Measurements from ENCODE around the gene UCN3.
"Not testable (repeated sequence)": the region's sequence is repeated elsewhere in the genome, so short reads cannot be mapped to it uniquely, and the experiment has no call there.

The UCN3 gene

GRCh38 chr10:5410787-5411186 lies 46.0 kb downstream of the UCN3 start:
- not testable (repeated sequence) for DNase-seq (ENCODE audit: low spot score)

GRCh38 chr10:5411941-5412276 lies 47.1 kb downstream of the UCN3 start:
- no peak for DNase-seq (ENCODE audit: low spot score)

GRCh38 chr10:5412277-5412941 lies 47.6 kb downstream of the UCN3 start, which contains the start of gene NET1:
Gene NET1, plus strand, starts transcription at chr10:5412557. Its CDS starts 136 bp downstream, at chr10:5412693.
- peak; percentile 90 for DNase-seq (ENCODE audit: low spot score)

- peak; percentile 61 for DNase-seq (ENCODE audit: low spot score)
These were observed 48.5 kb downstream of the UCN3 start for GRCh38 chr10:5413012-5413938.

- no peak for DNase-seq (ENCODE audit: low spot score)
These were observed 52.2 kb downstream of the UCN3 start for GRCh38 chr10:5416981-5417380.

- DNase-seq (ENCODE audit: low spot score): no peak
These were observed 53.8 kb downstream of the UCN3 start for GRCh38 chr10:5418584-5418983.

- no peak for DNase-seq (ENCODE audit: low spot score)
These were observed 54.8 kb downstream of the UCN3 start for GRCh38 chr10:5419466-5420094.

- DNase-seq (ENCODE audit: low spot score): no peak
These were observed 59.0 kb downstream of the UCN3 start for GRCh38 chr10:5423771-5424170.

Measured in SW480 (cell line).